ENCODE data around the gene IL5.
"Not testable (repeated sequence)": the region's sequence is repeated elsewhere in the genome, so short reads cannot be mapped to it uniquely, and the experiment has no call there.

Gene IL5

GRCh38 chr5:132528866-132529634, 14.3 kb downstream of the IL5 start:
- DNase-seq (ENCODE audit: low spot score) = no peak

GRCh38 chr5:132528021-132528420, 15.3 kb downstream of the IL5 start:
- DNase-seq (ENCODE audit: low spot score) = no peak

- no peak for DNase-seq (ENCODE audit: low spot score)
Measured at GRCh38 chr5:132526974-132527564, 16.3 kb downstream of the IL5 start.

GRCh38 chr5:132526290-132526973, 16.9 kb downstream of the IL5 start:
- DNase-seq (ENCODE audit: low spot score) = peak; percentile 69

GRCh38 chr5:132525299-132525724, 18.0 kb downstream of the IL5 start:
- no peak for DNase-seq (ENCODE audit: low spot score)

GRCh38 chr5:132524877-132525276, 18.4 kb downstream of the IL5 start:
- not testable (repeated sequence) for DNase-seq (ENCODE audit: low spot score)

GRCh38 chr5:132522067-132522466, 21.3 kb downstream of the IL5 start:
- DNase-seq (ENCODE audit: low spot score) = not testable (repeated sequence)

GRCh38 chr5:132513618-132514336, 29.5 kb downstream of the IL5 start:
- DNase-seq (ENCODE audit: low spot score) = not testable (repeated sequence)

GRCh38 chr5:132510076-132510475, 33.2 kb downstream of the IL5 start:
- DNase-seq (ENCODE audit: low spot score) = peak; percentile 38

GRCh38 chr5:132506094-132506692, 37.1 kb downstream of the IL5 start:
- peak; percentile 70 for DNase-seq (ENCODE audit: low spot score)

- no peak for DNase-seq (ENCODE audit: low spot score)
Measured at GRCh38 chr5:132505641-132506040, 37.7 kb downstream of the IL5 start.

- no peak for DNase-seq (ENCODE audit: low spot score)
Measured at GRCh38 chr5:132504746-132505145, 38.6 kb downstream of the IL5 start.

GRCh38 chr5:132503244-132503643, 40.1 kb downstream of the IL5 start:
- no peak for DNase-seq (ENCODE audit: low spot score)

GRCh38 chr5:132501961-132502931, 41.1 kb downstream of the IL5 start:
- no peak for DNase-seq (ENCODE audit: low spot score)

GRCh38 chr5:132501629-132501956, 41.7 kb downstream of the IL5 start:
- DNase-seq (ENCODE audit: low spot score) = no peak

GRCh38 chr5:132500931-132501628, 42.2 kb downstream of the IL5 start:
- peak; percentile 69 for DNase-seq (ENCODE audit: low spot score)

GRCh38 chr5:132500244-132500930, 42.9 kb downstream of the IL5 start:
- DNase-seq (ENCODE audit: low spot score) = no peak

GRCh38 chr5:132499440-132500243, 43.7 kb downstream of the IL5 start:
- peak; percentile 67 for DNase-seq (ENCODE audit: low spot score)

Measured in SW480 (cell line).